Heart left ventricle (tissue), 13 donors: ENCODE measurements around the gene WDPCP.

Experiments used
- CTCF ChIP-seq, 12 donors: fragments of 200-600 bp; sonication (generic) in 4 of 12; IDR thresholded peaks; one replicate each; pipeline versions ENCODE4 v1.5.0 to v1.8.0; 2018 to 2022; ENCODE audit warnings: antibody characterized with exemption in 12 of 12, mild to moderate bottlenecking in 5 of 12
- POLR2A ChIP-seq, 2 donors: fragments of 450-650 bp; IDR thresholded peaks; one replicate each; pipeline ENCODE4 v1.6.1; 2017; ENCODE audit warnings: antibody characterized with exemption in 2 of 2, mild to moderate bottlenecking in 2 of 2, moderate library complexity in 2 of 2
- donor health status: ischemic (EF 13 %, LVEDD 7.1; RV severe dilation, severe dysfunction).
- donor health status: DM: no; HTN: yes; CAD: no.
- donor health status: DM: no; HTN: no; CAD: no.
- donor health status: ischemic (EF 25% LVEDD 6.9; RV normal size, moderate dysfunction).
- donor health status: ischemic (EF 25% LVEDD 5.7; RV mildly dilated, moderate dysfunction).
- donor health status: ischemic (EF 35%, LVEDD 5.7; RV mildly dilated, moderate dysfunction).
- donor health status: nonischemic (EF 11% LVEDD 7.7; RV severe dilation, severe dysfunction).
- donor health status: DM: yes; HTN: yes; CAD: no.
- donor health status: PGD.
- donor health status: ischemic (EF 29% LVEDD 5.4; RV normal size, mild dysfunction).
- donor health status: nonischemic (EF 23%, LVEDD 6.1; RV moderate dilation, normal function).

GRCh38 chr2:63619328-63619727 is 31.1 kb upstream of the WDPCP start:
- TF ChIP-seq CTCF (IDR thresholded peaks at IDR 0.05) (no peak), POLR2A (IDR thresholded peaks at IDR 0.05) (no peak)
